Osteoblast (primary cell): ENCODE data around the gene FBXL7. TPM values are rescaled to one million over a fixed set of nuclear protein-coding genes. Genes with fewer than 3 reads are reported as not detected.

ENCODE experiments used
- DNase-seq: peaks from one replicate; pipeline ENCODE4 v3.0.0; 2011; ENCODE audit warnings: low spot score, mixed read lengths; ENCODE audit not compliant: insufficient read length; ENCODE audit errors: missing footprints
- H2AFZ ChIP-seq: 2 replicates; pipeline ENCODE4 v1.6.0; 2011; ENCODE audit warnings: mild to moderate bottlenecking, low read length
- H3K27ac ChIP-seq: 2 replicates; pipeline ENCODE4 v1.5.1; 2011; ENCODE audit warnings: mild to moderate bottlenecking, low read depth, low read length, moderate library complexity
- H3K27me3 ChIP-seq: 2 replicates; pipeline ENCODE4 v1.6.0; 2012; ENCODE audit warnings: mild to moderate bottlenecking, control low read depth, inconsistent platforms, low read length, moderate library complexity; ENCODE audit not compliant: insufficient read depth
- H3K36me3 ChIP-seq: 2 replicates; pipeline ENCODE4 v1.5.1; 2011; ENCODE audit warnings: mild to moderate bottlenecking, low read length, control low read depth, moderate library complexity; ENCODE audit not compliant: insufficient read depth
- H3K4me1 ChIP-seq: 2 replicates; pipeline ENCODE4 v1.5.1; 2011; ENCODE audit warnings: mild to moderate bottlenecking, low read length, control low read depth, moderate library complexity; ENCODE audit not compliant: insufficient read depth
- H3K4me2 ChIP-seq: 2 replicates; pipeline ENCODE4 v1.6.0; 2011; ENCODE audit warnings: mild to moderate bottlenecking, low read length; ENCODE audit not compliant: insufficient read depth
- H3K4me3 ChIP-seq: fragments of 200-600 bp; sonication (generic); 3 replicates; pipeline ENCODE4 v1.5.1; 2012; ENCODE audit warnings: mild to moderate bottlenecking, low read length, inconsistent platforms; ENCODE audit not compliant: insufficient read depth
- H3K79me2 ChIP-seq: 2 replicates; pipeline ENCODE4 v1.6.0; 2012; ENCODE audit warnings: mild to moderate bottlenecking, low read length, control low read depth, inconsistent platforms; ENCODE audit not compliant: insufficient read depth
- H3K9me3 ChIP-seq: 2 replicates; pipeline ENCODE4 v1.5.1; 2011; ENCODE audit warnings: low read depth, low read length, control low read depth
- H4K20me1 ChIP-seq: 2 replicates; pipeline ENCODE4 v1.6.0; 2012; ENCODE audit warnings: mild to moderate bottlenecking, low read length, control low read depth; ENCODE audit not compliant: insufficient read depth
- CTCF ChIP-seq: IDR thresholded peaks from 2 replicates; pipeline ENCODE4 v1.5.1; 2011; ENCODE audit warnings: mild to moderate bottlenecking, low read depth, low read length, moderate library complexity; ENCODE audit errors: extremely low read depth
- total RNA-seq: library from RNA; depleted of rRNA; stranded (reverse); fragments of >200 nt; gene quantifications from 2 replicates; pipeline ENCODE4 v1.2.3, GENCODE V29; 2012

FBXL7 gene
- total RNA-seq, 1 donor: 13.4 TPM

GRCh38 chr5:15762668-15763067 lies 262.7 kb downstream of the FBXL7 start:
- no peaks in the 10 kb centered on the region for H3K36me3 ChIP-seq
- H4K20me1 ChIP-seq: peaks cover 13% of the 10 kb centered on the region
- no peaks in the 10 kb centered on the region for H3K4me1 ChIP-seq
- no peak for TF ChIP-seq CTCF
- H3K27ac ChIP-seq: no peak overlapping the region
- no peak overlapping the region for H2AFZ ChIP-seq
- no peak for DNase-seq
- no peaks in the 10 kb centered on the region for H3K9me3 ChIP-seq
- H3K4me2 ChIP-seq: no peak overlapping the region
- no peaks in the 10 kb centered on the region for H3K27me3 ChIP-seq
- H3K4me3 ChIP-seq: no peak overlapping the region
- peaks cover 3% of the 10 kb centered on the region for H3K79me2 ChIP-seq

- H4K20me1 ChIP-seq: peaks cover 12% of the 10 kb centered on the region
- no peak overlapping the region for H3K4me3 ChIP-seq
- no peaks in the 10 kb centered on the region for H3K4me1 ChIP-seq
- no peaks in the 10 kb centered on the region for H3K9me3 ChIP-seq
- TF ChIP-seq CTCF: no peak
- no peak overlapping the region for H2AFZ ChIP-seq
- no peaks in the 10 kb centered on the region for H3K36me3 ChIP-seq
- DNase-seq: no peak
- no peaks in the 10 kb centered on the region for H3K27me3 ChIP-seq
- H3K79me2 ChIP-seq: peaks cover 3% of the 10 kb centered on the region
- no peak overlapping the region for H3K27ac ChIP-seq
- no peak overlapping the region for H3K4me2 ChIP-seq
These were observed 263.8 kb downstream of the FBXL7 start for GRCh38 chr5:15763754-15764153.

- no peak overlapping the region for H3K27ac ChIP-seq
- no peak overlapping the region for H3K4me3 ChIP-seq
- no peaks in the 10 kb centered on the region for H3K4me1 ChIP-seq
- no peak overlapping the region for H2AFZ ChIP-seq
- no peaks in the 10 kb centered on the region for H3K9me3 ChIP-seq
- no peaks in the 10 kb centered on the region for H3K27me3 ChIP-seq
- H3K4me2 ChIP-seq: no peak overlapping the region
- DNase-seq: no peak
- peaks cover 24% of the 10 kb centered on the region for H4K20me1 ChIP-seq
- H3K79me2 ChIP-seq: no peaks in the 10 kb centered on the region
- TF ChIP-seq CTCF: no peak
- H3K36me3 ChIP-seq: no peaks in the 10 kb centered on the region
These were observed 269.0 kb downstream of the FBXL7 start for GRCh38 chr5:15768936-15769335.

- Histone ChIP-seq H4K20me1 (peaks cover 24% of the 10 kb centered on the region), H3K79me2 (no peaks in the 10 kb centered on the region), H3K4me2 (no peak overlapping the region), H3K4me1 (no peaks in the 10 kb centered on the region), H3K36me3 (no peaks in the 10 kb centered on the region), H3K4me3 (no peak overlapping the region), H3K9me3 (no peaks in the 10 kb centered on the region), H2AFZ (no peak overlapping the region), H3K27me3 (no peaks in the 10 kb centered on the region), H3K27ac (no peak overlapping the region)
- peak; percentile 13 for DNase-seq
- TF ChIP-seq CTCF: no peak
These were observed 272.2 kb downstream of the FBXL7 start for GRCh38 chr5:15772131-15772530.
